CD14-positive monocyte (primary cell): ENCODE data around the gene IMMT. TPM values are rescaled to one million over a fixed set of nuclear protein-coding genes. Genes with fewer than 3 reads are reported as not detected.
A peak's percentile ranks its signal among the peaks of the same experiment; 100 is the strongest.

Source experiments
- DNase-seq, 3 donors: peaks; one replicate each; pipeline ENCODE4 v3.0.0-alpha.2; 2011 to 2022
- H2AFZ ChIP-seq: 2 replicates; pipeline ENCODE4 v1.6.0; 2012; ENCODE audit warnings: mild to moderate bottlenecking, low read depth, low read length, inconsistent platforms; ENCODE audit not compliant: insufficient read depth, poor library complexity, severe bottlenecking
- H3K27ac ChIP-seq, 2 donors: 1 replicate in 1 of 2; 2 replicates in 1 of 2; pipeline ENCODE4 v1.5.1; 2012 to 2013; ENCODE audit warnings: low read length in 2 of 2, control low read depth in 1 of 2, inconsistent platforms in 1 of 2, low read depth in 1 of 2, mild to moderate bottlenecking in 1 of 2
- H3K27me3 ChIP-seq, 2 donors: one replicate each; pipeline versions ENCODE4 v1.6.0 to v1.6.1; 2011 to 2013; ENCODE audit warnings: low read length in 2 of 2; ENCODE audit not compliant: control insufficient read depth in 2 of 2, insufficient read depth in 2 of 2
- H3K36me3 ChIP-seq, 2 donors: replicated peaks in 1 of 2; 1 replicate in 1 of 2; 2 replicates in 1 of 2; pipeline versions ENCODE4 v1.5.1 to v1.6.1; 2012 to 2013; ENCODE audit warnings: low read length in 2 of 2, control low read depth in 1 of 2, inconsistent platforms in 1 of 2, mild to moderate bottlenecking in 1 of 2; ENCODE audit not compliant: insufficient read depth in 2 of 2, control insufficient read depth in 1 of 2
- H3K4me1 ChIP-seq, 2 donors: 1 replicate in 1 of 2; 2 replicates in 1 of 2; pipeline versions ENCODE4 v1.5.1 to v1.6.1; 2012 to 2013; ENCODE audit warnings: low read length in 2 of 2, control low read depth in 1 of 2, inconsistent platforms in 1 of 2, mild to moderate bottlenecking in 1 of 2, moderate library complexity in 1 of 2; ENCODE audit not compliant: insufficient read depth in 2 of 2, control insufficient read depth in 1 of 2
- H3K4me2 ChIP-seq: replicated peaks from 2 replicates; pipeline ENCODE3; 2012; ENCODE audit warnings: low read length, moderate library complexity, mild to moderate bottlenecking; ENCODE audit not compliant: poor library complexity, severe bottlenecking; ENCODE audit errors: extremely low read depth
- H3K4me3 ChIP-seq, 3 experiments: fragments of 200-600 bp in 1 of 3; sonication (generic) in 1 of 3; replicated peaks in 1 of 3; 1 replicate in 2 of 3; 2 replicates in 1 of 3; pipeline ENCODE4 v1.5.1; 2011 to 2013; ENCODE audit warnings: low read length in 3 of 3, mild to moderate bottlenecking in 3 of 3, control low read depth in 2 of 3, low read depth in 2 of 3, inconsistent platforms in 1 of 3, moderate library complexity in 1 of 3
- H3K79me2 ChIP-seq: 2 replicates; pipeline ENCODE4 v1.6.0; 2012; ENCODE audit warnings: mild to moderate bottlenecking, control low read depth, inconsistent platforms, low read length, moderate library complexity; ENCODE audit not compliant: insufficient read depth
- H3K9ac ChIP-seq: 2 replicates; pipeline ENCODE4 v1.6.0; 2017; ENCODE audit warnings: low read length, mild to moderate bottlenecking; ENCODE audit not compliant: insufficient read depth, poor library complexity, severe bottlenecking
- H3K9me3 ChIP-seq, 2 donors: replicated peaks in 1 of 2; 1 replicate in 1 of 2; 2 replicates in 1 of 2; pipeline versions ENCODE4 v1.5.1 to v1.6.1; 2012 to 2013; ENCODE audit warnings: low read length in 2 of 2, control low read depth in 1 of 2; ENCODE audit not compliant: control insufficient read depth in 1 of 2, insufficient read depth in 1 of 2
- H4K20me1 ChIP-seq: 2 replicates; pipeline ENCODE4 v1.6.0; 2012; ENCODE audit warnings: mild to moderate bottlenecking, low read length, control low read depth, moderate library complexity; ENCODE audit not compliant: insufficient read depth
- H3K27ac Mint-ChIP-seq, 7 donors: one replicate each; pipeline ENCODE4 v1.8.0; 2020; ENCODE audit warnings: mild to moderate bottlenecking in 7 of 7, mixed read lengths in 7 of 7, moderate library complexity in 6 of 7, inconsistent platforms in 2 of 7
- H3K27me3 Mint-ChIP-seq, 3 donors: one replicate each; pipeline ENCODE4 v1.8.0; 2021 to 2022; ENCODE audit warnings: low read depth in 3 of 3, mild to moderate bottlenecking in 3 of 3, mixed read lengths in 3 of 3, moderate library complexity in 3 of 3, inconsistent platforms in 1 of 3
- H3K36me3 Mint-ChIP-seq, 2 donors: one replicate each; pipeline ENCODE4 v1.8.0; 2020; ENCODE audit warnings: mixed read lengths in 2 of 2, inconsistent platforms in 1 of 2, mild to moderate bottlenecking in 1 of 2
- H3K4me1 Mint-ChIP-seq: one replicate; pipeline ENCODE4 v1.8.0; 2020; ENCODE audit warnings: mild to moderate bottlenecking, mixed read lengths
- H3K4me3 Mint-ChIP-seq, 2 donors: one replicate each; pipeline ENCODE4 v1.8.0; 2020; ENCODE audit warnings: mild to moderate bottlenecking in 2 of 2, mixed read lengths in 2 of 2, moderate library complexity in 1 of 2
- H3K9me3 Mint-ChIP-seq, 7 donors: one replicate each; pipeline ENCODE4 v1.8.0; 2020 to 2022; ENCODE audit warnings: mixed read lengths in 7 of 7, mild to moderate bottlenecking in 6 of 7, moderate library complexity in 6 of 7, inconsistent platforms in 2 of 7
- WGBS: methylation state at CpG from one replicate; pipeline ENCODE4 v1.1.5; 2013; ENCODE audit warnings: missing lambda C conversion rate; ENCODE audit not compliant: insufficient coverage; 5-methylcytosine and 5-hydroxymethylcytosine counted together
- intact Hi-C, 2 donors: fragments of 100-400 bp; cut with micrococcal nuclease; formaldehyde crosslinking; loops; one replicate each; pipeline versions ENCODE4 v1.15.0 to v1.15.1; 2023
- polyA plus RNA-seq, 3 donors: library from polyadenylated mRNA; depleted of rRNA in 1 of 3; unstranded in 2 of 3; stranded (reverse) in 1 of 3; fragments of 300-500 nt in 2 of 3; fragments of >200 nt in 1 of 3; fragmentation: Illumina TruSeq in 2 of 3; gene quantifications; 1 replicate in 2 of 3; 2 replicates in 1 of 3; pipeline ENCODE4 v1.2.3, GENCODE V29; 2012 to 2021
- small RNA-seq: library from RNA; depleted of rRNA; stranded (forward); fragments of <200 nt; gene quantifications from one replicate; pipeline ENCODE3, GENCODE V24; 2012; ENCODE audit warnings: low read depth; ENCODE audit not compliant: insufficient read length
- TF ChIP-seq, protein P1 (sequence below): fragments of 200-600 bp; IDR thresholded peaks from one replicate; pipeline ENCODE4 v1.8.0; 2022; ENCODE audit warnings: antibody characterized with exemption, mild to moderate bottlenecking

Gene IMMT
- polyA plus RNA-seq, 3 donors = 24.3 to 54.0 (median 41.2) TPM

DNA sequence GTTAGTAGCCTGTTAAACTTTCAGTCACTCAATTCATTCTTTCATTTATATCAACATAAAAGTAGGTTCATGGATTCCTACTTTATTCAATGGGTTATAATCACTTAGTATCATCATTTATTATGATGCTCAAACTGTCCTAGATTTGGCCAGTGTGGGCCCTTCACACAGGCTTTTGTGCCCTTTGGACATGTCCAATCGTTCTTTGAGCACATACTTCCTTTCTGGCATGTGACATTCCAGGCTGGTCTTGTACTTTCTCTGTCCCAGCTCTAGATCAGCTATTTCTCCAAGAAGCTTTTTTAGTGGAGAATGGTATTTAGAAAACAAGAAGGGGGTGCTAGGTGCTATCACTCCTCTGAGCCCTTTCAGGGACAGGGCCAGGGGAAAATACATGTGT lies 101.0 kb downstream of the IMMT start:
- Histone ChIP-seq H3K27ac (no peak overlapping the region), H3K9ac (no peak overlapping the region), H3K27me3 (no peaks in the 10 kb centered on the region), H3K4me1 (no peaks in the 10 kb centered on the region), H3K4me3 (no peak overlapping the region), H2AFZ (no peak overlapping the region), H3K79me2 (peaks cover 2% of the 10 kb centered on the region), H3K4me2 (no peak overlapping the region), H3K36me3 (peaks cover 53 to 85% of the 10 kb centered on the region in 2 donors), H3K9me3 (no peaks in the 10 kb centered on the region), H4K20me1 (no peaks in the 10 kb centered on the region)
- peaks cover 0 to 1% (median 0%) of the 10 kb centered on the region in 3 donors for H3K27me3 Mint-ChIP-seq
- TF ChIP-seq, protein P1, sequence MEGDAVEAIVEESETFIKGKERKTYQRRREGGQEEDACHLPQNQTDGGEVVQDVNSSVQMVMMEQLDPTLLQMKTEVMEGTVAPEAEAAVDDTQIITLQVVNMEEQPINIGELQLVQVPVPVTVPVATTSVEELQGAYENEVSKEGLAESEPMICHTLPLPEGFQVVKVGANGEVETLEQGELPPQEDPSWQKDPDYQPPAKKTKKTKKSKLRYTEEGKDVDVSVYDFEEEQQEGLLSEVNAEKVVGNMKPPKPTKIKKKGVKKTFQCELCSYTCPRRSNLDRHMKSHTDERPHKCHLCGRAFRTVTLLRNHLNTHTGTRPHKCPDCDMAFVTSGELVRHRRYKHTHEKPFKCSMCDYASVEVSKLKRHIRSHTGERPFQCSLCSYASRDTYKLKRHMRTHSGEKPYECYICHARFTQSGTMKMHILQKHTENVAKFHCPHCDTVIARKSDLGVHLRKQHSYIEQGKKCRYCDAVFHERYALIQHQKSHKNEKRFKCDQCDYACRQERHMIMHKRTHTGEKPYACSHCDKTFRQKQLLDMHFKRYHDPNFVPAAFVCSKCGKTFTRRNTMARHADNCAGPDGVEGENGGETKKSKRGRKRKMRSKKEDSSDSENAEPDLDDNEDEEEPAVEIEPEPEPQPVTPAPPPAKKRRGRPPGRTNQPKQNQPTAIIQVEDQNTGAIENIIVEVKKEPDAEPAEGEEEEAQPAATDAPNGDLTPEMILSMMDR = no peak
- no peak overlapping the region for H3K27ac Mint-ChIP-seq
- intact Hi-C loops = no loop called here
- no peak for DNase-seq
- no peak overlapping the region for H3K4me3 Mint-ChIP-seq
- peaks cover 78 to 82% of the 10 kb centered on the region in 2 donors for H3K36me3 Mint-ChIP-seq
- WGBS = 100% methylated on average over 1 of the region's 1 CpG
- H3K4me1 Mint-ChIP-seq = no peaks in the 10 kb centered on the region
- no peaks in the 10 kb centered on the region for H3K9me3 Mint-ChIP-seq

Small RNA genes within 50 kb of the gene (small RNA-seq; reads per million reads assigned to genes)
- gene MIR4779 = 0.94 reads per million
- gene RF00019 = not detected
- gene SNORD94 = 44.2 reads per million, percentile 93 among the genes with 10 or more reads in this experiment

Other genes starting within 250 kb of the IMMT start
- gene POLR1A, start 89.6 kb downstream of the IMMT start, polyA plus RNA-seq = 1 to 10 TPM in 2 of 3 donors, under 1 TPM in 1; 0.45 to 2.1 (median 1.6) TPM
- gene PTCD3, start 89.2 kb downstream of the IMMT start, polyA plus RNA-seq = 10 to 100 TPM; 14.0 to 60.5 (median 17.8) TPM
- 10 to 100 TPM in 2 of 3 donors, 1 to 10 TPM in 1; 9.9 to 35.0 (median 26.9) TPM for gene MRPL35, start 4.0 kb upstream of the IMMT start, polyA plus RNA-seq
- not detected for gene REEP1, start 142.2 kb upstream of the IMMT start, polyA plus RNA-seq
- 10 to 100 TPM in 1 of 3 donors, 1 to 10 TPM in 2; 3.3 to 21.2 (median 7.4) TPM for gene KDM3A, start 245.9 kb upstream of the IMMT start, polyA plus RNA-seq